ENCODE results near the gene PRSS53.
A peak's percentile ranks its signal among the peaks of the same experiment; 100 is the strongest.

The PRSS53 gene

DNA sequence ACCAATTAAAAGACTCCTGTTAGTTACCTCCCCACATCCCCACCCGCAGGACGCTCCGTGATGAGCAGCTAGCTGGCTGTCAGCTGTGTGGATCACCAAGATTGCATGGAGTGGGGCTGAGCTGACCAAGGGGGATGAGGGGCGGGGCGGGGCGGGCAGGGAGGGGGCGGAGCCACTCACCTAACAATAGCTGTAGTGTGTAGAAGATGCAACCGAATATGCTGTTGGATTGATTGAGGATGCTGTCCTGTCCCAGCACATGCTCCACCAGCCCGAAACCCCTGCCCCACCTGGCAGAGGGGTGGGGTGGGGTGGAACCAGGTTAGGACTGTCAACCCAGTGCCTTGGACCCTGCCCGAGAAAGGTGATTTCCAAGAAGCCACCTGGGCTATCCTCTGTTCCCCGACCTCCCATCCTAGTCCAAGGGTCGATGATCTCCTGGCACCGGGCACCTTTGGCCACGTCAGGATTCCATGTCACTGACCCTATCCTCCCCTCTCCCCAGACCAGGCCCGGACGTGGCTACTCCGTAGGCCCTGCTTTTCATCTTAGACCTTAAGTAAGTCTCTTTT, 4.5 kb upstream of the PRSS53 start:
- peak in 1 of 2 experiments; percentile 29 for DNase-seq

- DNase-seq: no peak
These were observed 3.6 kb upstream of the PRSS53 start for GRCh38 chr16:31092330-31092729.

DNA sequence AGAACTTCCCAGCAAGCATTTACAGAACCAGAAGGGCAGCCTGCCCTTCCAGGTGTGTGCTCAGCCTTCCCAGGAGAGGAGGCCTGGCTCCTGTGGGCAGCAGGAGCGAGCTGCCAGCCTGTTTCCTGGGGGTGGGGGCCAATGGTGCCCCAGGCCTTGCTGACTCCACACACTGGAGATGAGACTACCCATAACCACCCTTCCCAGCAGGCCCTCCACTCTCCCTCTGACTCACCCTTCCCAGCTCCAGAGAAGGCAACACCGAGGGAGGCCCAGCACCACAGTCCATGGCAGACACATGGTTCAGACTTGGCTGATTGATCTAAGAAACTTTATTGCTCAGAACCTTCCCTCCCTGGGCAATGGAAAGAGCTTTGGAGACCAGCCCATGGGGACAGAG, 1.8 kb upstream of the PRSS53 start:
- DNase-seq: no peak

- DNase-seq: no peak
These were observed 456 bp upstream of the PRSS53 start for GRCh38 chr16:31089199-31089598.

DNA sequence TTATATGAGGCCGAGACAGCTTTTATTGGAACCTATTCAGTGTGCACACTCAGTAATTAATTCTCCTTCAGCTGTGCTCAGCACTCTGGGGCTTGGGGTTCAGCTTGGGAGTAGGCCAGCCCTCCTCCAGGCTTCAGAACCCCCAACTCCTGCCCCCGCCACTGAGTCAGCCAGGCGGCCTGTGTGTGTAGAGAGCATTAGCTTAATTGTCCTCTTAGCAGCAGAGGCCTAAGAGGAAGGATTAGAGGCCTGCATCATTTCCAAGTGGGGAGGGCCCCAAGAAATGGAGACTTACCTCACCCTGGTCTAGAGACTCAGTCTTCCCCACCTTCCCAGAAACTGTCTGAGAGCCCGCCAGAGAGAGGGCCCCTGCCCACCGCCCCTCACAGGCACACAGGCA, 772 bp downstream of the PRSS53 start:
- no peak for DNase-seq

GRCh38 chr16:31087481-31087880, 1.3 kb downstream of the PRSS53 start:
- no peak for DNase-seq

GRCh38 chr16:31086629-31086906, 2.2 kb downstream of the PRSS53 start:
- no peak for DNase-seq

- DNase-seq: no peak
These were observed 2.7 kb downstream of the PRSS53 start for GRCh38 chr16:31085873-31086628.

- no peak for DNase-seq
These were observed 3.3 kb downstream of the PRSS53 start for GRCh38 chr16:31085411-31085810.

DNA sequence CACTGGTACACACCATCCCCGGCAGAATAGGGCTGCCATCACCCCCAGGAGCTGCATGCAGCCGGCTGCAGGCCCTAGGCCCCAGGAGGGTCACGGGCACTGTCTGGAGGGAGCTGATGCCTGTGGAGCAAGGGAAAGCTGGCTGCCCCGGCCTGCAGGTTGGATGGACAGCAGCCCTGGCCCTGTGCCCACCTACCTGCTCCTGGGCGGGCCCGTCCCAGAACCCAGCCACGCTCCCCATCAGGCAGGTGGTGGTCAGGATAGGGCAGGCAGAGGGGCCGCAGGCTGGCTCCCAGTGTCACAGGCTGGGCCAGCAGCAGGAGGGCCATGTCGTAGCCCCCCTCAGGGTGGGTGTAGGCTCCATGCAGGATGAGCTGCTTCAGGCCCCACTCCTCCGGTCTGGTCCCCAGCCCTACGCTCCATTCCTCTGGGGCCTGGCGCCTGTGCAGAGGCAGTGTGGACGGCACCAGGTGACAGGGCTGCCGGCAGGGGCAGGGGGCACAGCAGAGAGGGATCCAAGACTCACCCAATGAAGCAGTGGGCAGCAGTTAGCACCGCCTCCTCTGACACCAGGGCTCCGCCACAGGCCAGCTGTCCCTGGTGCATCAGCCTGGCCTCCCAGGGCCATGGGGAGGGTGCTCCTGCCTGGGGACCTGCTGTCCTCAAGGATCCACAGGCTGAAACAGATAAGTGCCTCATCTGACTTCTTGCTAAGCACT, 4.0 kb downstream of the PRSS53 start:
- no peak for DNase-seq

DNA sequence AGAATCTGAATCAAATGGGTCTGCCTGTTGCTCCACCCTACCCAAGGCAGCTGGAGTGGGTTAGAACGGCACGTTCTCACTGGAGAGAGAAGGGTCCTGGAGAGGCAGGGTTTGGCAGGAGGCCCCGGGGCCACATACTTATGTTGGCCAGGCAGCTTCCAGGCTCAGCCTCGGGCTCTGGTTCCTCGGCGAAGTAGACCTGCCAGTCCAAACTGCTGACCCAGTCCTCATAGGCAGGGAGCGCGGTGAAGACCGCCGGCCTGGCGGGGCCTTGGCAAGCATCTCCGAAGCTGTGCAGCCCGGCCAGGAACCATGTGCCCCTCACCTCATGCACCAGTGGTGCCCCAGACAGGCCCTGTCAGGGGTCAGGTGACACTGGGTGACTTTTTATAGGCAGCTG, 4.8 kb downstream of the PRSS53 start:
- DNase-seq: no peak

- DNase-seq: no peak
These were observed 5.2 kb downstream of the PRSS53 start for GRCh38 chr16:31083556-31083955.

DNA sequence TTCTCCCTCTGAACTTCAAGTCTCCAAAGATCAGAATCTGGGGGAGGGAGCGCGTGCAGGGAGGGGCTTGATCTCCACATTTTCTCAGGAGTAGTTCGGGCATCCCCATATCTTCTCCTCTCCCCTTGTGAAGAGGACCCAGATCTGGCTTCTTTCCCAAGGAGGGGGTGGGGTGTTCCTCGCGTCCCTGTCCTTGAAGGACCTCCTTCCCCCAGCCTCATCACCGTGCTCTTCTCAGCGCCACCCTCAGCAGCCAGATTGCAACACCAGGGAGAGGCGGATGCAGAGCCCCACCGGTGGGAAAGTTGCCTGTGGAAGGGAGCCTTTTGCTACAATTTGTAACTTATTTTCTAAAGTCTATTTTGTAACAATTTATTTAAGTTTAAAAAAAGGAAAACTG, 5.7 kb downstream of the PRSS53 start:
- DNase-seq: no peak

- DNase-seq: no peak
These were observed 6.2 kb downstream of the PRSS53 start for GRCh38 chr16:31082368-31083045.

GRCh38 chr16:31081428-31082351, 7.1 kb downstream of the PRSS53 start:
- DNase-seq: no peak

GRCh38 chr16:31080756-31081419, 7.9 kb downstream of the PRSS53 start:
- no peak for DNase-seq

- DNase-seq: no peak
These were observed 8.6 kb downstream of the PRSS53 start for GRCh38 chr16:31080035-31080629.

GRCh38 chr16:31079342-31079944, 9.3 kb downstream of the PRSS53 start:
- no peak for DNase-seq

DNA sequence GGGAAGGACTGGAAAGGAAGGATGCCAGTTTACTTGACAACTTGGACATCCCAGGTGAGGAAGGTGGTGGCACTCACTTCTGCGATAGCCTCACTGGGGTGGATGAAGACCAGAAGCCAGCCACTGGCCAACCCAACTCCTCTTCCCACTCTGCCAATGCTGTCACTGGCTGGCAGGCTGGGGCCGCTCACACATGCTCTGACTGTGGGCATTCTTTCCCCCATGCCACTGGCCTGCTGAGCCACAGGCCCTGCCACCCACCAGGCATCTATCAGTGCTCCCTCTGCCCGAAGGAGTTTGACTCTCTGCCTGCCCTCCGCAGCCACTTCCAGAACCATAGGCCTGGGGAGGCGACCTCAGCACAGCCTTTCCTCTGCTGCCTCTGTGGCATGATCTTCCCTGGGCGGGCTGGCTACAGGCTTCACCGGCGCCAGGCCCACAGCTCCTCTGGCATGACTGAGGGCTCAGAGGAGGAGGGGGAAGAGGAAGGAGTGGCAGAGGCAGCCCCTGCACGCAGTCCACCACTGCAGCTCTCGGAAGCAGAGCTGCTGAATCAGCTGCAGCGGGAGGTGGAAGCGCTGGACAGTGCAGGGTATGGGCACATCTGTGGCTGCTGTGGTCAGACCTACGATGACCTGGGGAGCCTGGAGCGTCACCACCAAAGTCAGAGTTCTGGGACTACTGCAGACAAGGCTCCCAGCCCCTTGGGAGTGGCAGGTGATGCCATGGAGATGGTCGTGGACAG, 10.0 kb downstream of the PRSS53 start:
- DNase-seq: no peak

GRCh38 chr16:31077592-31078396, 10.9 kb downstream of the PRSS53 start:
- no peak for DNase-seq
